ENCODE data around the gene BAIAP3. TPM values are rescaled to one million over a fixed set of nuclear protein-coding genes. Genes with fewer than 3 reads are reported as not detected.

The BAIAP3 gene
- total and polyA plus RNA-seq, 10 donors, result 2.7 to 15.7 (median 6.3) TPM

DNA sequence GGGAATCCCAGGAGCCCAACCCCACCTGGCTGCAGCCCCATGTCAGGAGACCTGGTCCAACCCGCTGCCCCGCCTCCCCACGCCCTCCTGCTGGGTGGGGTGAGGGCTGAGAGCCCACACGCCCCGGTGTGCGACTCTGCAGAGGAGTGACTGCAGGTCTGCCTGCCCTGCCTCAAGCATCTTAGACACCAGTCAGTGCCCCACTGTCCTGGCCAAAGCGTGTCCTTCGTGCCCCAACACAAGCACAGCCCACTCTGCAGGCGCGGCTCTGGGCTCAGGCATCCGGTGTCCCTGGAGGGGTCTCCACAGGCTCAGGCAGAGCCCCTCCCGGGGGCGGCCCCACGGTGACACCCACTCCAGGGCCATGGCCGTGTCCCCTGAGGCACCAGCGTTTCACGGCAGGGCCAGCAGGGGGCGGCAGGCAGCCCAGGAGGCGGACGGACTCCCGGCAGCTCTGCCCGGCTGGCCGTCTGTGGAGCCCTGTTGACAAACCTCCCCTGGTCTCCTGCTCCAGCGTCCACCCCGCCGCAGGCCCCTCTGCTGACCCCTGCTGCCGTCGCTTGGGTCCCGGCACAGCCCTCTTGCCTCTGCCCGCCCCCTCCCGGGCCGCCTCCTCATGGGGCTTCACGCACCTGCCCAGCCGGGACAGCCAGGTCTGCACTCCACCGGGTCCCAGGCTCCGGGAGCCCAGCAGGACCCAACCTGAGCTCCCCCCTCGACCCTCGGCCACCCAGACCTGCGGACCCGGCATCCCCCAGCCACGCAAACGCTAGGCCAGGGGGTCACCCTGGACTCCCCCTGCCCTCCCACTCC lies 32.6 kb upstream of the BAIAP3 start:
- peak; percentile 94 for DNase-seq
- H3K4me1 ChIP-seq, result peaks cover 0 to 67% (median 45%) of the 10 kb centered on the region in 6 donors
- WGBS, 5 donors, result 11 to 17% (median 15%) methylated on average over 7 to 42 of the region's 42 CpGs
- peak overlapping the region in 3 of 8 donors; percentile 4 to 54 (median 13) for H3K4me3 ChIP-seq
- intact Hi-C loops (cut with DNase I; ENCODE audit: low total_unique reads), result no loop called here
- TF ChIP-seq POLR2A (IDR thresholded peaks at IDR 0.05) (no peak), POLR2AphosphoS5 (IDR thresholded peaks at IDR 0.05) (peak; percentile 44 to 75 (median 54))
- TF ChIP-seq, protein P1, sequence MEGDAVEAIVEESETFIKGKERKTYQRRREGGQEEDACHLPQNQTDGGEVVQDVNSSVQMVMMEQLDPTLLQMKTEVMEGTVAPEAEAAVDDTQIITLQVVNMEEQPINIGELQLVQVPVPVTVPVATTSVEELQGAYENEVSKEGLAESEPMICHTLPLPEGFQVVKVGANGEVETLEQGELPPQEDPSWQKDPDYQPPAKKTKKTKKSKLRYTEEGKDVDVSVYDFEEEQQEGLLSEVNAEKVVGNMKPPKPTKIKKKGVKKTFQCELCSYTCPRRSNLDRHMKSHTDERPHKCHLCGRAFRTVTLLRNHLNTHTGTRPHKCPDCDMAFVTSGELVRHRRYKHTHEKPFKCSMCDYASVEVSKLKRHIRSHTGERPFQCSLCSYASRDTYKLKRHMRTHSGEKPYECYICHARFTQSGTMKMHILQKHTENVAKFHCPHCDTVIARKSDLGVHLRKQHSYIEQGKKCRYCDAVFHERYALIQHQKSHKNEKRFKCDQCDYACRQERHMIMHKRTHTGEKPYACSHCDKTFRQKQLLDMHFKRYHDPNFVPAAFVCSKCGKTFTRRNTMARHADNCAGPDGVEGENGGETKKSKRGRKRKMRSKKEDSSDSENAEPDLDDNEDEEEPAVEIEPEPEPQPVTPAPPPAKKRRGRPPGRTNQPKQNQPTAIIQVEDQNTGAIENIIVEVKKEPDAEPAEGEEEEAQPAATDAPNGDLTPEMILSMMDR (IDR thresholded peaks at IDR 0.05 in 8 of 11, conservative IDR thresholded peaks at IDR 0.05 in 3 of 11), result peak; percentile 77 to 96 (median 89)
- peaks cover 0 to 49% (median 6%) of the 10 kb centered on the region in 7 donors for H3K27me3 ChIP-seq (replicated peaks in 1 of 7)
- H3K9me3 ChIP-seq, result no peaks in the 10 kb centered on the region
- no peaks in the 10 kb centered on the region for H3K36me3 ChIP-seq
- H3K27ac ChIP-seq, result peak overlapping the region in 2 of 8 donors; percentile 30 to 33

DNA sequence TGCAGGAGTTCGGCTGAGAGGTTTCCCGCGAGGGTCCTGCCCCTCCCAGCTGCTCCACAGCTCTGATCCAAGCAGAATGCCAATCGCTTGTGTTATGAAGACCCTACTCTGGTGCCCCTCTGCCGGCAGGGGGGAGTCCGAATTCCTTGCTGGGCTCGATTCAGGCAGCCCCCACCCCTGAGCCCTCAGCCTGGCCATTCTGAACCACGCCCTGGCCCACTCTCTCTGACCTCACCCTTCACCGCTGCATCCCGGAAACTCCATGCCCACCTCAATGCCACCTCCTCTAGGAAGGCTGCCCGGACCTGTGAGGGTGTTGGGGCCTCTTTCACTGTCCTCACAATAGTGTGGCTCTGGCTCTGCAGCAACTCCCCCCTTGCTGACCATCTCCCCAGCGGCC lies 31.9 kb upstream of the BAIAP3 start:
- no peaks in the 10 kb centered on the region for H3K9me3 ChIP-seq
- 72 to 89% (median 83%) methylated on average over 10 to 12 of the region's 12 CpGs for WGBS, 5 donors
- DNase-seq, result no peak
- no peaks in the 10 kb centered on the region for H3K36me3 ChIP-seq
- no peak overlapping the region for H3K27ac ChIP-seq
- intact Hi-C loops (cut with DNase I; ENCODE audit: low total_unique reads), result no loop called here
- TF ChIP-seq POLR2A (IDR thresholded peaks at IDR 0.05), result no peak
- no peak for TF ChIP-seq POLR2AphosphoS5 (IDR thresholded peaks at IDR 0.05)
- TF ChIP-seq, protein P1 (IDR thresholded peaks at IDR 0.05 in 8 of 11, conservative IDR thresholded peaks at IDR 0.05 in 3 of 11), result no peak
- H3K4me1 ChIP-seq, result peaks cover 0 to 67% (median 47%) of the 10 kb centered on the region in 6 donors
- no peak overlapping the region for H3K4me3 ChIP-seq
- peaks cover 0 to 42% (median 6%) of the 10 kb centered on the region in 7 donors for H3K27me3 ChIP-seq (replicated peaks in 1 of 7)

DNA sequence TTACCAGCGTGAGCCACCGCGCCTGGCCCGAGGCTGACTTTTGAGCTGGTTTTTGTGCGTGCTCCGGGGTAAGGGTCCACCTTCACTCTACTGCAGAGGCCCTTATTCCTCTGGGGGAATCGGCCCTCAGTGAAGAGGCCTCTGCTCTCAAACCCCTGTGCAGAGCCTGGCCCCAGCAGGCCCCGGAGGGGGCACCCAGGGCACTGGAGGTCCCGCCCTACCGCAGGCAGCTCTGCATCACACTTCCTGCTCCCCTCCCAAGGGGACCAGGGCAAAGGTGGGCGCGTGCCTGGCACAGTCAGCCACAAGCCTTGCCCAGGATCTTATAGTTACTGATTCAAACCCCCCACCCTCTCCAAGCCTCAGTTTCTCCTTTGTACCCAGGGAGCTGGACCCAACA lies 27.6 kb upstream of the BAIAP3 start:
- Histone ChIP-seq H3K9me3 (no peaks in the 10 kb centered on the region), H3K27me3 (replicated peaks in 1 of 7) (peaks cover 0 to 8% (median 0%) of the 10 kb centered on the region in 7 donors), H3K27ac (peak overlapping the region in 3 of 8 donors; percentile 18 to 48 (median 46)), H3K4me1 (peaks cover 1 to 65% (median 48%) of the 10 kb centered on the region in 6 donors), H3K4me3 (no peak overlapping the region), H3K36me3 (no peaks in the 10 kb centered on the region)
- 54 to 73% (median 61%) methylated on average over 8 to 12 of the region's 12 CpGs for WGBS, 5 donors
- DNase-seq, result no peak
- TF ChIP-seq POLR2AphosphoS5 (IDR thresholded peaks at IDR 0.05) (peak in 2 of 3 donors; percentile 37 to 38), POLR2A (IDR thresholded peaks at IDR 0.05) (no peak)
- intact Hi-C loops (cut with DNase I; ENCODE audit: low total_unique reads), result no loop called here

DNA sequence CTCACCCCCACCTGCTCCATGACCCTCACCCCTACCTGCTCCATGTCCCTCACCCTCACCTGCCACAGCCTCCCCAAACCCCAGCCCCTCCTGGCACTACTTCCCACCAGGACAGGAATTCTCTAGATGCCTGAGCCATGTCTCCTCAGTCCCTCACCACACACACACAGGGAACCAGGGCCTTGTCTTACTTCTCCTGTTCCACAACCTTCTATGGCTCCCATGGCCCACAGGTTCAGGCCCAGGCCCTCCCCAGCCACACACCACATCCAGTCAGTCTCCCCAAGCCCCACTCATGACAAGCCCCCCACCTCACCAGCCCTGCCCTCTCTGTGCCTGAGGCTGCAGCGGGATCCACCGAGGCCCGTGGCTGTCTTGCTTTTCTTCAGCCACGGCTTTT lies 27.1 kb upstream of the BAIAP3 start:
- no peaks in the 10 kb centered on the region for H3K36me3 ChIP-seq
- no peak overlapping the region for H3K4me3 ChIP-seq
- peaks cover 6 to 65% (median 48%) of the 10 kb centered on the region in 6 donors for H3K4me1 ChIP-seq
- H3K27me3 ChIP-seq (replicated peaks in 1 of 7), result peaks cover 0 to 3% (median 0%) of the 10 kb centered on the region in 7 donors
- H3K9me3 ChIP-seq, result no peaks in the 10 kb centered on the region
- intact Hi-C loops (cut with DNase I; ENCODE audit: low total_unique reads), result no loop called here
- no peak for DNase-seq
- WGBS, 5 donors, result 70 to 77% (median 71%) methylated on average over 4 of the region's 4 CpGs
- TF ChIP-seq POLR2AphosphoS5 (IDR thresholded peaks at IDR 0.05) (no peak), POLR2A (IDR thresholded peaks at IDR 0.05) (no peak)
- TF ChIP-seq, protein P1 (IDR thresholded peaks at IDR 0.05 in 8 of 11, conservative IDR thresholded peaks at IDR 0.05 in 3 of 11), result no peak
- H3K27ac ChIP-seq, result peak overlapping the region in 3 of 8 donors; percentile 18 to 48 (median 46)
